K562 (cell line): Measurements from ENCODE around the gene MRPL3.

ENCODE experiments used
- ELF1 ChIP-seq: fragments of 200-800 bp; sonication (Bioruptor generic); IDR thresholded peaks from 2 replicates; pipeline ENCODE4 v1.6.1; 2016; ENCODE audit warnings: missing genetic modification characterization, missing compliant biosample characterization
- RBM39 ChIP-seq: fragments of 200-400 bp; formaldehyde crosslinking; optimal IDR thresholded peaks from 2 replicates; pipeline ENCODE3; 2018; ENCODE audit warnings: low read depth, low read length

- no peak for TF ChIP-seq ELF1 (tag)
- TF ChIP-seq RBM39: no peak
These were observed 45.6 kb downstream of the MRPL3 start for GRCh38 chr3:131457220-131457619.
